Hepatic stellate cell (primary cell): ENCODE results near the gene GIT2.

Experiments used
- DNase-seq: peaks from one replicate; pipeline ENCODE4 v3.0.0; 2011; ENCODE audit warnings: low spot score

GIT2 gene

GRCh38 chr12:109968801-109969200, 27.4 kb downstream of the GIT2 start:
- no peak for DNase-seq

DNA sequence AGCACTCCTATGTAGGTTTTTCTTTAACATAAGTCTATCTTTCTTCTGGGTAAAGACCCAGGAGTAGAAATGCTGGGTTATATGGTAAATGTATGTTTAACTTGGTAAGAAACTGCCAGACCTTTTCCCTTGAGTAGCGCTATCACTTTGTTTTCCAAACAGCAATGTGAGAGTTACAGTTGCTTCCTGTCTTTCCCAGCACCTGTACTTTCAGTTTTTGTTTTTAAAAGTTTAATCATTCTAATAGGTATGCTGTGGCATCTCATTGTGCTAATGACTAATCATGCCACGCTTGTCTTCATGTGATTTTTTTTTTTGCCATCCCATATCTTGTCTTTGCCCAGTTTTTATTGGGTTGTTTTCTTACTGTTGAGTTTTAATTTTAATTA, 28.1 kb downstream of the GIT2 start:
- no peak for DNase-seq

DNA sequence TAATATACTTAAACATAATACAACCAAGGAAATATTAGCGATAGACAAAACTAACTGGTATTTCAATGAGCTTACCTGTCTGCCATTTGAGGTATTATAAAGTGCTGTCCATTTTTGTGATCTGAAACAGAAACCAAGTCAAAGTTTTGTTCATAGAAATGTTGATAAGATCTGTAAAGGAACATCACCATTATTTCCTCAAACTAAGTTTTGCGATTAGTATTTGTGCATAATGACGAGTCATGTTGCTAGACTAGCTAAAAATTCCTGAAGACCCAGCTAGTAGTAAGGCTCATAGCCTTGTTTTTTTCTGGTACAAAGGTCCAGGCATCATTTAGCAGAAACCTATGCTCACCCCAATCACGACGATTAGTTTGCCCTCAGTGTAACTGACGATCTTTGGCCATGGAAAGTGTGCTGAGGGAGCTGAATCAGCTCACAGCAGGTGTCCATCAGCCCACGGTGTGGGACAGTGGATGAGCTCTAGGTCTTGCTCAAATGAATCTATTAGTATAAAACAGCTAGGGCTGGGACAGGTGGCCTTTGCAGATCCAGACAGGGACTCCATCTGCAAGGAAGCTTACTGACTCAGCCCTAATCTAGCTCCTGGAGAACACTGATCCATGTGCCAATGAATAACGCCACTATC, 28.7 kb downstream of the GIT2 start:
- no peak for DNase-seq

- no peak for DNase-seq
Observed at GRCh38 chr12:109966546-109966945, 29.6 kb downstream of the GIT2 start.

- no peak for DNase-seq
Observed at GRCh38 chr12:109963743-109964429, 32.3 kb downstream of the GIT2 start.

DNA sequence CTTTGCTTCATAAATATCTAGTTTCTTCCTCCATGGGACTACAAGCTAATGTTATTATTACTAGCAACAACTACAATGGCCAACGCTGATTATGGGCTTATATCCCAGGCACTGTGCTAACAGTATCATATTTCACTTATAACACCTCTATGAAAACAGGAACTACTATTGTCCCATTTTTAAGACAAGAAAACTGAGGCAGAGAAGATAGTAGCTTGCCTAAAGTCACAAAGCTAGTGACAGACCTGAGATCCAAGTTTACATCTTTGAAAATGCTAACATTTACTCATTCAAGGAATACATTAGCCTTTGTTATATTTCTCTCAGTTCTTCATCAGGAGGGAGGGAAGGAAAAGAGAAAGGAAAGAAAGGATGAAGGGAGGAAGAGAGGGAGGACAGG, 32.8 kb downstream of the GIT2 start:
- DNase-seq, result no peak

DNA sequence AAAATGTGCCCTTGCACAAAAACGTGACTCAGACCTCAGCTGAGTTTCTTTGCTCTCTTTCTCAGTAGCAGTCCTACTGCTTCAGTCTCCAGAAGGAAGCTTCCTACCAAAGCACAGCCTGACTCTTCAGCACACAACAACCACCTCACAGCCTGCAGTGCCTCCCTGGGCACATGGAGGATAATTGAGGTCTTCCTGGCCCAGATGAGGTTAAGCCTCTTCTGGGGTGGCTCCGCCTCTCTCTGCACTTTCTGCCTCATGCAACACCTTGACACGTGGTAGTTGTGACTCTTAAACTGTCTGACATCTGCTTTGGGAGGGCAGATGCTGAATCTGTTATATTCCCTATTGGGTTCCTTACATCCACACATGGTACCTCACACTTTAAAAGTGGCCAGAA, 33.8 kb downstream of the GIT2 start:
- DNase-seq, result no peak

DNA sequence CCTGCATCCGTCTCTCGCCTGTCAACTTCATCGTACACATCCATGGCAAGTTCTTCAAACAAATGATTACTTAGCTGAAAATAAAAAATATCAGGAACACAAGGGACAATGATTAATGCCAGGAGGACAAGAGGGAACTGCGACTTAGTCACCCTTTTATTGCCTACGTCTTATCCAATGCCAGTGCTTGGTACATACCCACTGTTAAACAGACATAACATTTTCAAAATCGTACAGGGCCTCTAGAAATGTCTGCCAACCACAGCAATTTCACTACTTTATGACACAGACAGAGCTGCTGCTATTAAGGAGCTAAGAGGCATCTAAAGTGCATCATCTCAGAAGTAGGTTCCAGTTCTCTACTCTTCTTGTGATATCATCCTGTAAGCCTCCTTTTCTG, 34.6 kb downstream of the GIT2 start:
- DNase-seq, result no peak

GRCh38 chr12:109961201-109961600, 35.0 kb downstream of the GIT2 start:
- DNase-seq, result no peak

- no peak for DNase-seq
Observed at GRCh38 chr12:109959411-109960093, 36.6 kb downstream of the GIT2 start.

GRCh38 chr12:109958374-109958773, 37.8 kb downstream of the GIT2 start:
- DNase-seq, result no peak

DNA sequence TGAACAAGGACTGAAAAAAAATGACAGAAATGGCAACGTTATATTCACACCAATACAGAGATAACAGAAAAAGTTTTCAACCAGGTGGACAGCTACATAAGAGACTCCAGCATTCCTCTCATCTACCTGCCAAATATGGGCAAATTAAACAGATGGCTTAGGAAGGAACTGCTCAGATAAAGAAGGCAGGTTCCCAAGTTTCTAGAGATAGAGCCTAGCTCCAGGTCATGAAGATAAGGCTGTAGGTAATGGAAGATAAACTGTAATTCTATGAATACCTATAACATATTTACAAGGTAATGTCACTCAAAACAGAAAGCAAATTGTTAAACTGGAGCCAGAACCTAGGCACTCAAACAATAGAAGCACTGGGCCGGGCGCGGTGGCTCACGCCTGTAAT, 42.5 kb downstream of the GIT2 start:
- DNase-seq, result no peak

DNA sequence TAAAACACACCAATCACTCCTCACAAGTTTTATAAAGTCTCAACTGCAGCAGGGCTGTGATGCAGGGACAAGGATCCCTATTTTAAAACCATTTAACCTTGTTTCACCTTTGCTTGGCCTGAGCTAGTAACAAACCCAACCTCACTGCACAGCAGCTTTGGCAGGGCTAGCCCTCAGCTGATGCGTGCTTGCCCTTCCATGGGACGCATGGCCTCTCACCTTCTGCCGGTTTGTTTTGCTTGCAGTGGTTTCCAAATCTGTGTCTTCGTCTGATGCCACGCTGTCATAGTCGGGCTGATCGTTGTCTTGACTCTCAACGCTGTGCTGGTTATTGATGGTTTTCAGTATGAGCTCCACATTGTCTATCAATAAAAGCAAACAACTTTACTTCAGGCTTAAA, 43.3 kb downstream of the GIT2 start:
- no peak for DNase-seq

DNA sequence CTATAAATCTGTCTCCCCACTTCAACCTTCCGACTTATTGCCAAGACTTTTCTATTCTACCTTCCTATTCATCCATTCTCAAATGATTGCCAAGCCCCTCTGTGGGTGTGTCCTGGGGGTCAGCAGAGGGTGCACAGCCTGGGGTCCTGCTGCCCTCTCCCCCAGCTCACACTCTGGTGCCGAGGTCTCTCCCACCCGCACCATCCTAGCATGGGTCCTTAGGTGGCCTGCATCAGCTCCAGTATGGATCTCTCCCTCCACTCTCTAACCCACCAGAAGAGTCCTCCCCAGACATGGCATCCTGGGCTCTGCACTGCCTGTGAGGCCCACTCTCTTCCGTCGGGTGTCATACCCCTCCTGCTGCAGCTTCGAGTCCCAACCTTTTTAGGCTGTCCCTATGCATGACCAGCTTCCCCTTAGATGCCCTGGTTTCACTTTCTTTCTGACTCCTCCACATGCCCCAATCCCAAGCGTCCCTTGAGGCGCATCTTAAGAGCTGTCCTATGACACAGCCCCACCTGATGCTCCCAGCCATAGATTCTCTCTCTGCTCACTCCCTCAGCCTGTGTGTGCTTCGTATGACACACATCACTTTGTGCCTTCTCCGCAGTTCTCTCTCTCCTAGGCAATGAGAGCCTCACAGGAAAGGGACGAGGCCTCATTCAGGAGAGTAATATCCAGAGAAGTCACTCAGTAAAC, 43.9 kb downstream of the GIT2 start:
- DNase-seq, result no peak

GRCh38 chr12:109951751-109952150, 44.4 kb downstream of the GIT2 start:
- peak; percentile 70 for DNase-seq

GRCh38 chr12:109951136-109951535, 45.0 kb downstream of the GIT2 start:
- DNase-seq, result peak; percentile 86

DNA sequence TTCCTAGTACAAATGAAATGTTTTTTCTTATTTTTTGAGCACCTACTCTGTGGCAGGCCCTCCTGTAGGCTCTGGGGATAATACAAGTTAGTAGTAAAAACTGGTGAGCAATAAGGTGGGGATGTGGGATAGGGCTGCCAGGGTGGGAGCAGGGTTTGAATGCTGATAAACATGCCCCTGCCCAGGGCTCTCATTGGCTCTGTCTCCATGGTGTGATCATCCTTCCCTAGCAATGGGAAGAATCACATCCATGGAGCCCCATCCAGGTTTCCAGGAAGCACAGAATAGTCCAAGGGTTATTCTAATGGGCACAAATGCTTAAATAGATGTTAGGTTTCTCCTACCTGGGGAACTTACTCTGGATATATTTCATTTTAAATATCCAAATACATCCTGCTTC, 45.5 kb downstream of the GIT2 start:
- DNase-seq, result no peak

DNA sequence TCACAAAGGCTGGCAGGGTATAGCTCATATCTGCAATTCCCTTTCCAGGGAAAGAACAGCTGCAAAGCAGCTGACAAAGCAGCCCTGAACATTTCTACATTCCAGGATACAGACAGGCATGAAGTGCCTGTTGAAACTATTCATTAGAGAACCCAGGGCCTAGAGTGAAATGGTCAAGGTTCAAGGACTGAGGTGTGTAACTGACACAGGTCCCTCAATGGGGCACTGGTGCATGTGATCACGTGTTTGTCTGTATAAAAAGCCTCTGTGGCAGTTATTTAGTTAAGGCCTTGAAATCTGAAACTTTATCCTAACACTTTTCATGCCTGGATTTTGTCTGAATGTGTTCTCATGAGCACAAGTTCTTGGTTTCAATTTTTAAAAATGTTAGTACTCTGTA, 47.1 kb downstream of the GIT2 start:
- DNase-seq, result peak; percentile 73

DNA sequence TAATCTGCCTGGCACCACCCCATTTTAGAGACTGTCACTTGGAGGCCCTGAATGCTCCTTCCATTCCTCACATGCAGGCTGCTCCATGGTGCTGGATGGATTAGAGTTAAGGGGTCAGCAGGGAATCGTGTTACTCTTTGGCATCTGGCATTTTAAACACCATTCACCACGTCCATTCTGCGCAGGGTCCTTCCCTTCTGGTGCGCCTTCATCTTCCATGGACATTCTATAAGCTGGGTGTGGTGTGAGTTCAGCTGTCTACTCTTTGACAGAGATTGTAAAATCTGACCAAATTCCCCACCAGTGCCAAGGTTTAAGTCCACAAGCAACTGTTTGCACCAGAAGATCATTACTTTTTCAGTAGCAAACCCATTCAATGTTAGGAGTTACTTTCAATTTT, 47.8 kb downstream of the GIT2 start:
- DNase-seq, result no peak

- DNase-seq, result peak; percentile 36
Observed at GRCh38 chr12:109947521-109947920, 48.6 kb downstream of the GIT2 start.

DNA sequence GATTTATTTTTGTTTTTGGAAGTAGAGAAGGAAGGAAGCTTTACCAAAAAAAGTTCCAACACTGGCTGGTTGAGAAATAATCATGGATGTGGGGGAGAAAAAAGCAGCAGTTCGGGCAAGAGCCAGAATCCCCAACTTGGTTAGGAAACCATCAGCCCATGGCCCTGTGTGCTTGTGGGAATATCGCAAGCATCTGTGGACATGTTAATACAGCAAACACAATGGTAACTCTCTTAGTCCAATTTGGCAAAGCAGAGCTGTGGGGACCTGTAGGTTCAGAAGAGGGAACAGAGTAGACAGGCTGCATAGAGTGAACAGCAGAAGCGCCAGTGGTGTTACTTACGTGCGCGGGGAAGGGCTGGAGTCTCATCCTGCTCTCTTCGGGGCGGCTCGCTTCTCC, 49.3 kb downstream of the GIT2 start:
- DNase-seq, result no peak

GRCh38 chr12:109946505-109946904, 49.7 kb downstream of the GIT2 start:
- DNase-seq, result no peak
